ENCODE measurements around the gene WSCD2. TPM values are rescaled to one million over a fixed set of nuclear protein-coding genes. Genes with fewer than 3 reads are reported as not detected.

WSCD2 gene
- total RNA-seq, 2 donors from 2014 or later: not detected

- no peak overlapping the region for H3K27ac Mint-ChIP-seq
- ATAC-seq (replicated peaks in 1 of 2) (no peak), DNase-seq (no peak)
- H3K9me3 Mint-ChIP-seq: peaks cover 0 to 7% of the 10 kb centered on the region in 2 donors
- H3K4me1 Mint-ChIP-seq (ENCODE audit: low read depth): no peaks in the 10 kb centered on the region
- peaks cover 13% of the 10 kb centered on the region for H3K27me3 Mint-ChIP-seq (ENCODE audit: low read depth)
- no peaks in the 10 kb centered on the region for H3K36me3 Mint-ChIP-seq (ENCODE audit: insufficient read depth in 2 of 2)
- H3K4me3 Mint-ChIP-seq: no peak overlapping the region
Observed at GRCh38 chr12:108266131-108266530, 137.0 kb downstream of the WSCD2 start.

- Mint-ChIP-seq H3K4me1 (ENCODE audit: low read depth) (no peaks in the 10 kb centered on the region), H3K27me3 (ENCODE audit: low read depth) (peaks cover 13% of the 10 kb centered on the region), H3K27ac (no peak overlapping the region), H3K4me3 (no peak overlapping the region), H3K36me3 (ENCODE audit: insufficient read depth in 2 of 2) (no peaks in the 10 kb centered on the region), H3K9me3 (peaks cover 0 to 6% of the 10 kb centered on the region in 2 donors)
- ATAC-seq (replicated peaks in 1 of 2) (no peak), DNase-seq (no peak)
Observed at GRCh38 chr12:108267450-108267849, 138.4 kb downstream of the WSCD2 start.

- H3K9me3 Mint-ChIP-seq: peaks cover 0 to 1% of the 10 kb centered on the region in 2 donors
- no peaks in the 10 kb centered on the region for H3K36me3 Mint-ChIP-seq (ENCODE audit: insufficient read depth in 2 of 2)
- no peak overlapping the region for H3K4me3 Mint-ChIP-seq
- H3K27me3 Mint-ChIP-seq (ENCODE audit: low read depth): peaks cover 13% of the 10 kb centered on the region
- H3K4me1 Mint-ChIP-seq (ENCODE audit: low read depth): no peaks in the 10 kb centered on the region
- ATAC-seq (replicated peaks in 1 of 2) (no peak), DNase-seq (no peak)
- H3K27ac Mint-ChIP-seq: no peak overlapping the region
Observed at GRCh38 chr12:108268397-108268796, 139.3 kb downstream of the WSCD2 start.

- DNase-seq: no peak
- H3K4me3 Mint-ChIP-seq: no peak overlapping the region
- H3K27me3 Mint-ChIP-seq (ENCODE audit: low read depth): peaks cover 13% of the 10 kb centered on the region
- ATAC-seq (replicated peaks in 1 of 2): no peak
- no peaks in the 10 kb centered on the region for H3K4me1 Mint-ChIP-seq (ENCODE audit: low read depth)
- H3K36me3 Mint-ChIP-seq (ENCODE audit: insufficient read depth in 2 of 2): no peaks in the 10 kb centered on the region
- H3K27ac Mint-ChIP-seq: peak overlapping the region; percentile 35
- H3K9me3 Mint-ChIP-seq: peaks cover 0 to 1% of the 10 kb centered on the region in 2 donors
Observed at GRCh38 chr12:108269224-108269623, 140.1 kb downstream of the WSCD2 start.

- no peaks in the 10 kb centered on the region for H3K4me1 Mint-ChIP-seq (ENCODE audit: low read depth)
- no peak overlapping the region for H3K27ac Mint-ChIP-seq
- H3K4me3 Mint-ChIP-seq: no peak overlapping the region
- peaks cover 7% of the 10 kb centered on the region for H3K27me3 Mint-ChIP-seq (ENCODE audit: low read depth)
- ATAC-seq (replicated peaks in 1 of 2): no peak
- H3K9me3 Mint-ChIP-seq: no peaks in the 10 kb centered on the region
- no peak for DNase-seq
- H3K36me3 Mint-ChIP-seq (ENCODE audit: insufficient read depth in 2 of 2): no peaks in the 10 kb centered on the region
Observed at GRCh38 chr12:108270035-108270848, 141.2 kb downstream of the WSCD2 start.

GRCh38 chr12:108270849-108271143, 141.7 kb downstream of the WSCD2 start:
- Mint-ChIP-seq H3K4me1 (ENCODE audit: low read depth) (no peaks in the 10 kb centered on the region), H3K27me3 (ENCODE audit: low read depth) (peaks cover 5% of the 10 kb centered on the region), H3K9me3 (no peaks in the 10 kb centered on the region)

GRCh38 chr12:108271951-108272872, 143.1 kb downstream of the WSCD2 start:
- H3K9me3 Mint-ChIP-seq: no peaks in the 10 kb centered on the region
- no peak overlapping the region for H3K27ac Mint-ChIP-seq
- DNase-seq: no peak
- H3K27me3 Mint-ChIP-seq (ENCODE audit: low read depth): no peaks in the 10 kb centered on the region
- H3K4me3 Mint-ChIP-seq: no peak overlapping the region
- no peaks in the 10 kb centered on the region for H3K36me3 Mint-ChIP-seq (ENCODE audit: insufficient read depth in 2 of 2)
- no peak for ATAC-seq (replicated peaks in 1 of 2)
- H3K4me1 Mint-ChIP-seq (ENCODE audit: low read depth): no peaks in the 10 kb centered on the region

More at GRCh38 chr12:108270849-108271143, 141.7 kb downstream of the WSCD2 start:
- Mint-ChIP-seq H3K27ac (no peak overlapping the region), H3K4me3 (no peak overlapping the region), H3K36me3 (ENCODE audit: insufficient read depth in 2 of 2) (no peaks in the 10 kb centered on the region)
- DNase-seq (no peak), ATAC-seq (replicated peaks in 1 of 2) (no peak)

- Mint-ChIP-seq H3K36me3 (ENCODE audit: insufficient read depth in 2 of 2) (no peaks in the 10 kb centered on the region), H3K27me3 (ENCODE audit: low read depth) (no peaks in the 10 kb centered on the region), H3K4me1 (ENCODE audit: low read depth) (no peaks in the 10 kb centered on the region), H3K27ac (no peak overlapping the region), H3K9me3 (no peaks in the 10 kb centered on the region), H3K4me3 (no peak overlapping the region)
- DNase-seq (no peak), ATAC-seq (replicated peaks in 1 of 2) (no peak)
Observed at GRCh38 chr12:108273217-108273616, 144.1 kb downstream of the WSCD2 start.

GRCh38 chr12:108277613-108278012, 148.5 kb downstream of the WSCD2 start:
- ATAC-seq (replicated peaks in 1 of 2): no peak
- Mint-ChIP-seq H3K27me3 (ENCODE audit: low read depth) (no peaks in the 10 kb centered on the region), H3K4me3 (no peak overlapping the region), H3K36me3 (ENCODE audit: insufficient read depth in 2 of 2) (no peaks in the 10 kb centered on the region), H3K27ac (no peak overlapping the region), H3K9me3 (no peaks in the 10 kb centered on the region), H3K4me1 (ENCODE audit: low read depth) (no peaks in the 10 kb centered on the region)
- DNase-seq: no peak

GRCh38 chr12:108282160-108282559, 153.1 kb downstream of the WSCD2 start:
- Mint-ChIP-seq H3K27me3 (ENCODE audit: low read depth) (no peaks in the 10 kb centered on the region), H3K4me1 (ENCODE audit: low read depth) (no peaks in the 10 kb centered on the region), H3K36me3 (ENCODE audit: insufficient read depth in 2 of 2) (no peaks in the 10 kb centered on the region), H3K27ac (no peak overlapping the region), H3K4me3 (no peak overlapping the region), H3K9me3 (peaks cover 0 to 2% of the 10 kb centered on the region in 2 donors)
- no peak for DNase-seq
- ATAC-seq (replicated peaks in 1 of 2): no peak

- peaks cover 0 to 2% of the 10 kb centered on the region in 2 donors for H3K9me3 Mint-ChIP-seq
- no peak overlapping the region for H3K4me3 Mint-ChIP-seq
- H3K36me3 Mint-ChIP-seq (ENCODE audit: insufficient read depth in 2 of 2): no peaks in the 10 kb centered on the region
- no peaks in the 10 kb centered on the region for H3K4me1 Mint-ChIP-seq (ENCODE audit: low read depth)
- no peak overlapping the region for H3K27ac Mint-ChIP-seq
- DNase-seq (no peak), ATAC-seq (replicated peaks in 1 of 2) (no peak)
- H3K27me3 Mint-ChIP-seq (ENCODE audit: low read depth): no peaks in the 10 kb centered on the region
Observed at GRCh38 chr12:108282676-108283075, 153.6 kb downstream of the WSCD2 start.

GRCh38 chr12:108284163-108284562, 155.1 kb downstream of the WSCD2 start:
- Mint-ChIP-seq H3K4me3 (no peak overlapping the region), H3K36me3 (ENCODE audit: insufficient read depth in 2 of 2) (no peaks in the 10 kb centered on the region), H3K27ac (no peak overlapping the region), H3K4me1 (ENCODE audit: low read depth) (no peaks in the 10 kb centered on the region), H3K9me3 (peaks cover 0 to 2% of the 10 kb centered on the region in 2 donors), H3K27me3 (ENCODE audit: low read depth) (no peaks in the 10 kb centered on the region)
- DNase-seq (no peak), ATAC-seq (replicated peaks in 1 of 2) (no peak)

- Mint-ChIP-seq H3K27me3 (ENCODE audit: low read depth) (no peaks in the 10 kb centered on the region), H3K4me1 (ENCODE audit: low read depth) (no peaks in the 10 kb centered on the region), H3K36me3 (ENCODE audit: insufficient read depth in 2 of 2) (no peaks in the 10 kb centered on the region), H3K9me3 (peaks cover 0 to 2% of the 10 kb centered on the region in 2 donors), H3K4me3 (no peak overlapping the region), H3K27ac (no peak overlapping the region)
- no peak for ATAC-seq (replicated peaks in 1 of 2)
- no peak for DNase-seq
Observed at GRCh38 chr12:108285016-108285415, 155.9 kb downstream of the WSCD2 start.

Measured in activated T-cell treated with anti-CD3 and anti-CD28 coated beads, Interleukin-2, amount 50 U/mL, for 72 hours (primary cell).